Measurements from ENCODE around the gene DCTPP1.

The DCTPP1 gene

GRCh38 chr16:30377812-30378235 lies 52.0 kb downstream of the DCTPP1 start:
- no peak for TF ChIP-seq CTCF (IDR thresholded peaks at IDR 0.05)
- Histone ChIP-seq H3K4me3 (peak overlapping the region; percentile 85), H3K27ac (peak overlapping the region; percentile 95 to 99)
- no peak for DNase-seq (ENCODE audit: low spot score)

GRCh38 chr16:30377050-30377811 lies 52.6 kb downstream of the DCTPP1 start:
- no peak for TF ChIP-seq CTCF (IDR thresholded peaks at IDR 0.05)

GRCh38 chr16:30376461-30376902 lies 53.3 kb downstream of the DCTPP1 start:
- peak overlapping the region in 1 of 2 donors; percentile 95 for H3K27ac ChIP-seq
- TF ChIP-seq CTCF (IDR thresholded peaks at IDR 0.05) = no peak
- no peak overlapping the region for H3K4me3 ChIP-seq
- peak; percentile 70 for DNase-seq (ENCODE audit: low spot score)

More at GRCh38 chr16:30377050-30377811, 52.6 kb downstream of the DCTPP1 start:
- peak; percentile 95 for DNase-seq (ENCODE audit: low spot score)
- Histone ChIP-seq H3K4me3 (peak overlapping the region; percentile 85), H3K27ac (peak overlapping the region; percentile 95 to 99)

GRCh38 chr16:30375864-30376263 lies 54.0 kb downstream of the DCTPP1 start:
- peak; percentile 73 for DNase-seq (ENCODE audit: low spot score)
- Histone ChIP-seq H3K27ac (no peak overlapping the region), H3K4me3 (no peak overlapping the region)
- no peak for TF ChIP-seq CTCF (IDR thresholded peaks at IDR 0.05)

- H3K4me3 ChIP-seq = no peak within 1 kb of the TSS
- no peak for DNase-seq (ENCODE audit: low spot score)
- no peak for TF ChIP-seq CTCF (IDR thresholded peaks at IDR 0.05)
- no peak within 1 kb of the TSS for H3K27ac ChIP-seq
These were observed 55.3 kb downstream of the DCTPP1 start, which contains the start of gene MYL11 for GRCh38 chr16:30374538-30374937. MYL11 (plus strand) TSS chr16:30374802; CDS start chr16:30374858, 56 bp downstream.
